Loucy (cell line): ENCODE data around the gene GPR17.

ENCODE experiments used
- H2AFZ ChIP-seq: fragments of 200-600 bp; sonication (generic); 2 replicates; pipeline ENCODE4 v1.6.0; 2016; ENCODE audit warnings: antibody characterized with exemption, mild to moderate bottlenecking, low read length, moderate library complexity
- H3F3A ChIP-seq: fragments of 200-600 bp; 2 replicates; pipeline ENCODE4 v1.6.0; 2016; ENCODE audit warnings: antibody characterized with exemption, low read depth, mild to moderate bottlenecking
- H3K27me3 ChIP-seq: fragments of 200-600 bp; sonication (generic); 2 replicates; pipeline ENCODE4 v1.6.1; 2014; ENCODE audit warnings: low read length, mild to moderate bottlenecking; ENCODE audit not compliant: insufficient read depth, poor library complexity, severe bottlenecking
- H3K36me3 ChIP-seq: fragments of 200-600 bp; sonication (generic); 2 replicates; pipeline ENCODE4 v1.6.1; 2016; ENCODE audit warnings: low read length; ENCODE audit not compliant: insufficient read depth
- H3K4me1 ChIP-seq: fragments of 200-600 bp; sonication (generic); 2 replicates; pipeline ENCODE4 v1.5.1; 2014; ENCODE audit warnings: low read length, mild to moderate bottlenecking; ENCODE audit not compliant: insufficient read depth, poor library complexity, severe bottlenecking
- H3K4me2 ChIP-seq: fragments of 200-600 bp; sonication (generic); 2 replicates; pipeline ENCODE4 v1.6.0; 2014; ENCODE audit warnings: antibody characterized with exemption, low read length, low read depth, mild to moderate bottlenecking; ENCODE audit not compliant: poor library complexity, severe bottlenecking
- H3K4me3 ChIP-seq: fragments of 200-600 bp; sonication (generic); 2 replicates; pipeline ENCODE4 v1.5.1; 2014; ENCODE audit warnings: low read length, mild to moderate bottlenecking, mixed read lengths; ENCODE audit not compliant: poor library complexity, severe bottlenecking
- H3K79me2 ChIP-seq: fragments of 200-600 bp; sonication (generic); 2 replicates; pipeline ENCODE4 v1.6.1; 2014; ENCODE audit warnings: low read length; ENCODE audit not compliant: insufficient read depth
- H3K9ac ChIP-seq: fragments of 200-600 bp; sonication (generic); 2 replicates; pipeline ENCODE4 v1.6.0; 2014; ENCODE audit warnings: mild to moderate bottlenecking, low read depth, low read length, moderate library complexity; ENCODE audit not compliant: poor library complexity, severe bottlenecking
- H3K9me2 ChIP-seq: fragments of 200-600 bp; sonication (generic); replicated peaks from 2 replicates; pipeline ENCODE4 v1.6.1; 2016; ENCODE audit warnings: low read depth, low read length, mixed read lengths
- H3K9me3 ChIP-seq: fragments of 200-600 bp; sonication (generic); 2 replicates; pipeline ENCODE4 v1.6.1; 2014; ENCODE audit warnings: mild to moderate bottlenecking, antibody characterized with exemption, low read length, low read depth; ENCODE audit not compliant: insufficient read depth
- H4K20me1 ChIP-seq: fragments of 200-600 bp; sonication (generic); 2 replicates; pipeline ENCODE4 v1.6.0; 2014; ENCODE audit warnings: antibody characterized with exemption, low read length, mild to moderate bottlenecking; ENCODE audit not compliant: insufficient read depth, poor library complexity, severe bottlenecking
- CTCF ChIP-seq: fragments of 200-600 bp; sonication (generic); conservative IDR thresholded peaks from 2 replicates; pipeline ENCODE4 v1.5.1; 2014; ENCODE audit warnings: mild to moderate bottlenecking, antibody characterized with exemption, low read length
- EZH2phosphoT487 ChIP-seq: fragments of 200-600 bp; IDR thresholded peaks from 2 replicates; pipeline ENCODE4 v1.6.1; 2018; ENCODE audit warnings: antibody characterized with exemption, mild to moderate bottlenecking, moderate library complexity, borderline replicate concordance

The GPR17 gene

GRCh38 chr2:127609818-127610217 lies 36.1 kb upstream of the GPR17 start:
- Histone ChIP-seq H3K36me3 (no peaks in the 10 kb centered on the region), H3K9me3 (peaks cover 12% of the 10 kb centered on the region; the same call in 1 of the 2 replicates), H3K9me2 (no peaks in the 10 kb centered on the region), H3K79me2 (no peaks in the 10 kb centered on the region), H3K27me3 (no peaks in the 10 kb centered on the region), H4K20me1 (no peaks in the 10 kb centered on the region), H3K9ac (no peak overlapping the region), H3F3A (peaks cover 9% of the 10 kb centered on the region), H3K4me2 (no peak overlapping the region), H3K4me3 (no peak overlapping the region), H2AFZ (no peak overlapping the region), H3K4me1 (peaks cover 42% of the 10 kb centered on the region)
- no peak for TF ChIP-seq CTCF
- no peak for TF ChIP-seq EZH2phosphoT487

- no peaks in the 10 kb centered on the region for H4K20me1 ChIP-seq
- H3K9ac ChIP-seq = no peak overlapping the region
- H3K79me2 ChIP-seq = no peaks in the 10 kb centered on the region
- no peaks in the 10 kb centered on the region for H3K27me3 ChIP-seq
- H3K4me2 ChIP-seq = no peak overlapping the region
- H3K9me3 ChIP-seq = peaks cover 12% of the 10 kb centered on the region; the same call in 1 of the 2 replicates
- H2AFZ ChIP-seq = no peak overlapping the region
- peaks cover 48% of the 10 kb centered on the region for H3K4me1 ChIP-seq
- no peak for TF ChIP-seq CTCF
- TF ChIP-seq EZH2phosphoT487 = no peak
- H3K4me3 ChIP-seq = no peak overlapping the region
- H3F3A ChIP-seq = peaks cover 17% of the 10 kb centered on the region
- no peaks in the 10 kb centered on the region for H3K9me2 ChIP-seq
- no peaks in the 10 kb centered on the region for H3K36me3 ChIP-seq
These were observed 35.4 kb upstream of the GPR17 start for GRCh38 chr2:127610561-127610960.

DNA sequence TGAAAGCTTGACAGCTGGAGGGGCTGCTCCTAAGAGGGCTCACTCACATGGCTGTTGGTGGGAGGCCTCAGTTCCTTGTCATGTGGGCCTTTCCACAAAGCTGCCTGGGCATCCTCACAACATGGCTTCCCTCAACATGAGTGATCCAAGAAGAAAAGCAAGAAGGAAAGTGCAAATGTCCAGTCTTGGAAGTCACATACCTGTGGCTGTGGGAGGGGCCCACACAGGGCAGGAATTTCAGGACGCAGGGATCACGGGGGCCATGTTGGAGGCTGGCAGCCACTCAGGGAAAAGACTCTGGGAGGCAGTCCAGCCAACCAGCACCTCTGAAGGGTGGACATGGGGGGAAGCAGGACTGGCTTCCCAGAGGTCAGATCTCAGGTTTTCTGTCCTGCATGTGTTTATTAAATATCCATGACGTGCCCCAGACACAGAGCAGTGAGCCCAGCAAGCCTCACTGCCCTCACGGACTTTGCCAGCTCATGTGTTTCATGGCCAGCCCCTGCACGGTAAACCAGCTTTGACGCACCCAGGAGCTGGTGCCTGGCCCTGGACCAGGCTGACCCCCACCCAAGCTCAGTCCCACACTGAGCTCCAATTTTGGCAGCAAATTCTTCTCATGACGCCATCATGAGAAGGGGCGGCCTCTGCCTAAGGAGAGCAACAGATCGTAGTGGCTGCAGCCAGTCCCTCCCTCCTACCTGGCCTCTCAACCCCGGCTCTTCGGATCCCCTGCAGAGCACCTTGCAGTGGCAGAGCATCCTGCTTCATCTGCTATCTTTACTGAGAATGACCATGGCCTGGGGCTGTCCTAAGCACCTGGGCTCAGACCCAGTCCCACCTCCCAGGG lies 34.7 kb upstream of the GPR17 start:
- H3K27me3 ChIP-seq = no peaks in the 10 kb centered on the region
- no peak for TF ChIP-seq CTCF

More for the DNA sequence above, 34.7 kb upstream of the GPR17 start:
- H3F3A ChIP-seq = peaks cover 22% of the 10 kb centered on the region
- H2AFZ ChIP-seq = no peak overlapping the region
- no peak overlapping the region for H3K9ac ChIP-seq
- H3K4me2 ChIP-seq = no peak overlapping the region
- H3K36me3 ChIP-seq = no peaks in the 10 kb centered on the region
- H3K4me1 ChIP-seq = peaks cover 49% of the 10 kb centered on the region
- H3K4me3 ChIP-seq = no peak overlapping the region
- H4K20me1 ChIP-seq = no peaks in the 10 kb centered on the region
- H3K79me2 ChIP-seq = no peaks in the 10 kb centered on the region
- H3K9me2 ChIP-seq = no peaks in the 10 kb centered on the region
- peaks cover 12% of the 10 kb centered on the region; the same call in 1 of the 2 replicates for H3K9me3 ChIP-seq
